Measurements from ENCODE around the gene ZNF292. TPM values are rescaled to one million over a fixed set of nuclear protein-coding genes. Genes with fewer than 3 reads are reported as not detected.

ZNF292 gene
- total and polyA plus RNA-seq, 7 experiments from 2014 or later: 27.4 to 87.5 (median 72.4) TPM

DNA sequence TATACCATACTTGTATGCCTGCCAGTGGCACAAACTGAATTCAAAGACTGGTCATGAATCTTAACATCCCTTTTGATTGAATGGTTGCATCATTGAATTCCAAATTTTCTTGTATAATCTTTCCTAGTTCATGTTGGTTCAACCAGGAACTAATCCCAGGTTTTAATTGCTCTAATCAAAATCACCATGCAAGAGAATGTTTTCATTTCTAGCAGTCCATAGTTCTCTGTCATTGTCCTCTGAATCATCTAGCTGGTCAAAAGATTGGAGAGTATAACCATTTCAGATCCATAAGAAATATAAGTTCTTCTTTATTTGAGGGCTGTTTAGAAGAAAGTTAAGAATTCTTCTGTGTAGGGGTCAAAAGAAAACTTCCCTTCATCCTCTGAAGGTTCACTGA is 57.2 kb downstream of the ZNF292 start:
- Mint-ChIP-seq H3K36me3 (peaks cover 0 to 15% (median 0%) of the 10 kb centered on the region in 5 donors), H3K4me1 (peaks cover 39 to 71% (median 64%) of the 10 kb centered on the region in 7 donors), H3K27me3 (no peaks in the 10 kb centered on the region), H3K4me3 (no peak overlapping the region), H3K9me3 (no peaks in the 10 kb centered on the region), H3K27ac (peak overlapping the region in 7 of 9 donors; percentile 0 to 75 (median 33))
- H3K36me3 ChIP-seq (ENCODE audit: control insufficient read depth in 2 of 3, insufficient read depth in 3 of 3, low read length in 3 of 3): peaks cover 0 to 11% (median 3%) of the 10 kb centered on the region in 3 experiments
- ATAC-seq: no peak
- CTCF ChIA-PET: no interaction called here
- intact Hi-C loops (cut with micrococcal nuclease): no loop called here
- POLR2A ChIA-PET: no interaction called here
- no peak overlapping the region for H3K27ac ChIP-seq (ENCODE audit: low read depth, low read length)
- H3K4me1 ChIP-seq (ENCODE audit: control insufficient read depth in 2 of 2, insufficient read depth in 2 of 2, low read length in 2 of 2): peaks cover 0 to 4% of the 10 kb centered on the region in 2 donors
- no peaks in the 10 kb centered on the region for H3K27me3 ChIP-seq (ENCODE audit: control insufficient read depth in 2 of 2, insufficient read depth in 2 of 2, low read length in 2 of 2)
- no peaks in the 10 kb centered on the region for H3K9me3 ChIP-seq (ENCODE audit: control insufficient read depth in 2 of 3, low read length in 3 of 3)
- no peak for DNase-seq
- no peak overlapping the region for H3K4me3 ChIP-seq (ENCODE audit: low read length)

- ChIA-PET CTCF (no interaction called here), POLR2A (no interaction called here)
- H3K27me3 Mint-ChIP-seq: no peaks in the 10 kb centered on the region
- no peaks in the 10 kb centered on the region for H3K9me3 Mint-ChIP-seq
- Histone ChIP-seq H3K27me3 (ENCODE audit: control insufficient read depth in 2 of 2, insufficient read depth in 2 of 2, low read length in 2 of 2) (no peaks in the 10 kb centered on the region), H3K9me3 (ENCODE audit: control insufficient read depth in 2 of 3, low read length in 3 of 3) (no peaks in the 10 kb centered on the region), H3K36me3 (ENCODE audit: control insufficient read depth in 2 of 3, insufficient read depth in 3 of 3, low read length in 3 of 3) (peaks cover 0 to 16% (median 3%) of the 10 kb centered on the region in 3 experiments), H3K4me1 (ENCODE audit: control insufficient read depth in 2 of 2, insufficient read depth in 2 of 2, low read length in 2 of 2) (peaks cover 0 to 4% of the 10 kb centered on the region in 2 donors), H3K27ac (ENCODE audit: low read depth, low read length) (no peak overlapping the region), H3K4me3 (ENCODE audit: low read length) (no peak overlapping the region)
- no peak for DNase-seq
- H3K36me3 Mint-ChIP-seq: peaks cover 0 to 20% (median 5%) of the 10 kb centered on the region in 5 donors
- no peak for ATAC-seq
- intact Hi-C loops (cut with micrococcal nuclease): no loop called here
- H3K4me3 Mint-ChIP-seq: no peak overlapping the region
- H3K27ac Mint-ChIP-seq: peak overlapping the region in 8 of 9 donors; percentile 2 to 80 (median 46)
- H3K4me1 Mint-ChIP-seq: peaks cover 34 to 63% (median 56%) of the 10 kb centered on the region in 7 donors
Measured at GRCh38 chr6:87213364-87213763, 58.0 kb downstream of the ZNF292 start.

- no peaks in the 10 kb centered on the region for H3K9me3 Mint-ChIP-seq
- ChIA-PET POLR2A (no interaction called here), CTCF (no interaction called here)
- intact Hi-C loops (cut with micrococcal nuclease): no loop called here
- DNase-seq: no peak
- H3K9me3 ChIP-seq (ENCODE audit: control insufficient read depth in 2 of 3, low read length in 3 of 3): no peaks in the 10 kb centered on the region
- H3K4me3 Mint-ChIP-seq: no peak overlapping the region
- H3K4me1 Mint-ChIP-seq: peaks cover 29 to 48% (median 45%) of the 10 kb centered on the region in 7 donors
- H3K27me3 Mint-ChIP-seq: no peaks in the 10 kb centered on the region
- no peaks in the 10 kb centered on the region for H3K27me3 ChIP-seq (ENCODE audit: control insufficient read depth in 2 of 2, insufficient read depth in 2 of 2, low read length in 2 of 2)
- no peak for ATAC-seq
- H3K36me3 Mint-ChIP-seq: peaks cover 0 to 24% (median 9%) of the 10 kb centered on the region in 5 donors
- H3K4me1 ChIP-seq (ENCODE audit: control insufficient read depth in 2 of 2, insufficient read depth in 2 of 2, low read length in 2 of 2): peaks cover 0 to 4% of the 10 kb centered on the region in 2 donors
- no peak overlapping the region for H3K4me3 ChIP-seq (ENCODE audit: low read length)
- peak overlapping the region in 3 of 9 donors; percentile 30 to 62 (median 31) for H3K27ac Mint-ChIP-seq
- H3K36me3 ChIP-seq (ENCODE audit: control insufficient read depth in 2 of 3, insufficient read depth in 3 of 3, low read length in 3 of 3): peaks cover 0 to 16% (median 3%) of the 10 kb centered on the region in 3 experiments
- H3K27ac ChIP-seq (ENCODE audit: low read depth, low read length): no peak overlapping the region
Measured at GRCh38 chr6:87214831-87215230, 59.5 kb downstream of the ZNF292 start.

GRCh38 chr6:87220997-87221396 is 65.6 kb downstream of the ZNF292 start:
- DNase-seq (no peak), ATAC-seq (no peak)
- Mint-ChIP-seq H3K27ac (peak overlapping the region in 3 of 9 donors; percentile 0 to 17 (median 16)), H3K4me1 (peaks cover 0 to 11% (median 5%) of the 10 kb centered on the region in 7 donors), H3K9me3 (peaks cover 0 to 2% (median 0%) of the 10 kb centered on the region in 11 donors), H3K36me3 (peaks cover 21 to 59% (median 32%) of the 10 kb centered on the region in 5 donors), H3K4me3 (no peak overlapping the region), H3K27me3 (no peaks in the 10 kb centered on the region)
- Histone ChIP-seq H3K4me1 (ENCODE audit: control insufficient read depth in 2 of 2, insufficient read depth in 2 of 2, low read length in 2 of 2) (no peaks in the 10 kb centered on the region), H3K36me3 (ENCODE audit: control insufficient read depth in 2 of 3, insufficient read depth in 3 of 3, low read length in 3 of 3) (peaks cover 0 to 50% (median 9%) of the 10 kb centered on the region in 3 experiments), H3K27me3 (ENCODE audit: control insufficient read depth in 2 of 2, insufficient read depth in 2 of 2, low read length in 2 of 2) (no peaks in the 10 kb centered on the region), H3K4me3 (ENCODE audit: low read length) (no peak overlapping the region), H3K9me3 (ENCODE audit: control insufficient read depth in 2 of 3, low read length in 3 of 3) (no peaks in the 10 kb centered on the region), H3K27ac (ENCODE audit: low read depth, low read length) (no peak overlapping the region)
- CTCF ChIA-PET: no interaction called here
- POLR2A ChIA-PET: no interaction called here
- intact Hi-C loops (cut with micrococcal nuclease): no loop called here

- Mint-ChIP-seq H3K4me3 (no peak overlapping the region), H3K36me3 (peaks cover 21 to 53% (median 35%) of the 10 kb centered on the region in 5 donors), H3K9me3 (peaks cover 0 to 2% (median 0%) of the 10 kb centered on the region in 11 donors), H3K27ac (no peak overlapping the region), H3K4me1 (peaks cover 0 to 12% (median 5%) of the 10 kb centered on the region in 7 donors), H3K27me3 (no peaks in the 10 kb centered on the region)
- no peak overlapping the region for H3K27ac ChIP-seq (ENCODE audit: low read depth, low read length)
- H3K27me3 ChIP-seq (ENCODE audit: control insufficient read depth in 2 of 2, insufficient read depth in 2 of 2, low read length in 2 of 2): no peaks in the 10 kb centered on the region
- no peak overlapping the region for H3K4me3 ChIP-seq (ENCODE audit: low read length)
- DNase-seq (no peak), ATAC-seq (no peak)
- no peaks in the 10 kb centered on the region for H3K4me1 ChIP-seq (ENCODE audit: control insufficient read depth in 2 of 2, insufficient read depth in 2 of 2, low read length in 2 of 2)
- intact Hi-C loops (cut with micrococcal nuclease): no loop called here
- peaks cover 0 to 40% (median 5%) of the 10 kb centered on the region in 3 experiments for H3K36me3 ChIP-seq (ENCODE audit: control insufficient read depth in 2 of 3, insufficient read depth in 3 of 3, low read length in 3 of 3)
- ChIA-PET POLR2A (no interaction called here), CTCF (interaction anchor here (1.1 kb wide), 1 partner anchor 84 kb away, joined by 4 read pairs; no protein-coding TSS in a partner anchor)
- H3K9me3 ChIP-seq (ENCODE audit: control insufficient read depth in 2 of 3, low read length in 3 of 3): no peaks in the 10 kb centered on the region
Measured at GRCh38 chr6:87222676-87223075, 67.3 kb downstream of the ZNF292 start.

GRCh38 chr6:87224971-87225370 is 69.6 kb downstream of the ZNF292 start:
- Histone ChIP-seq H3K27me3 (ENCODE audit: control insufficient read depth in 2 of 2, insufficient read depth in 2 of 2, low read length in 2 of 2) (no peaks in the 10 kb centered on the region), H3K27ac (ENCODE audit: low read depth, low read length) (no peak overlapping the region), H3K36me3 (ENCODE audit: control insufficient read depth in 2 of 3, insufficient read depth in 3 of 3, low read length in 3 of 3) (peaks cover 0 to 47% (median 5%) of the 10 kb centered on the region in 3 experiments), H3K9me3 (ENCODE audit: control insufficient read depth in 2 of 3, low read length in 3 of 3) (no peaks in the 10 kb centered on the region), H3K4me1 (ENCODE audit: control insufficient read depth in 2 of 2, insufficient read depth in 2 of 2, low read length in 2 of 2) (no peaks in the 10 kb centered on the region), H3K4me3 (ENCODE audit: low read length) (no peak overlapping the region)
- DNase-seq (no peak), ATAC-seq (no peak)
- ChIA-PET CTCF (no interaction called here), POLR2A (no interaction called here)
- H3K27ac Mint-ChIP-seq: peak overlapping the region in 3 of 9 donors; percentile 9 to 36 (median 9)
- intact Hi-C loops (cut with micrococcal nuclease): no loop called here
- no peak overlapping the region for H3K4me3 Mint-ChIP-seq
- peaks cover 4 to 16% (median 7%) of the 10 kb centered on the region in 7 donors for H3K4me1 Mint-ChIP-seq
- H3K27me3 Mint-ChIP-seq: no peaks in the 10 kb centered on the region
- H3K9me3 Mint-ChIP-seq: peaks cover 0 to 2% (median 0%) of the 10 kb centered on the region in 11 donors
- peaks cover 21 to 54% (median 43%) of the 10 kb centered on the region in 5 donors for H3K36me3 Mint-ChIP-seq

- intact Hi-C loops (cut with micrococcal nuclease): no loop called here
- H3K36me3 ChIP-seq (ENCODE audit: control insufficient read depth in 2 of 3, insufficient read depth in 3 of 3, low read length in 3 of 3): peaks cover 0 to 48% (median 5%) of the 10 kb centered on the region in 3 experiments
- Mint-ChIP-seq H3K4me1 (peaks cover 4 to 16% (median 7%) of the 10 kb centered on the region in 7 donors), H3K36me3 (peaks cover 21 to 52% (median 43%) of the 10 kb centered on the region in 5 donors), H3K27me3 (no peaks in the 10 kb centered on the region), H3K27ac (peak overlapping the region in 2 of 9 donors; percentile 8 to 9), H3K4me3 (no peak overlapping the region), H3K9me3 (peaks cover 0 to 2% (median 0%) of the 10 kb centered on the region in 11 donors)
- POLR2A ChIA-PET: no interaction called here
- H3K27me3 ChIP-seq (ENCODE audit: control insufficient read depth in 2 of 2, insufficient read depth in 2 of 2, low read length in 2 of 2): no peaks in the 10 kb centered on the region
- H3K4me3 ChIP-seq (ENCODE audit: low read length): no peak overlapping the region
- DNase-seq: no peak
- no peaks in the 10 kb centered on the region for H3K4me1 ChIP-seq (ENCODE audit: control insufficient read depth in 2 of 2, insufficient read depth in 2 of 2, low read length in 2 of 2)
- CTCF ChIA-PET: no interaction called here
- H3K9me3 ChIP-seq (ENCODE audit: control insufficient read depth in 2 of 3, low read length in 3 of 3): no peaks in the 10 kb centered on the region
- H3K27ac ChIP-seq (ENCODE audit: low read depth, low read length): no peak overlapping the region
- ATAC-seq: no peak
Measured at GRCh38 chr6:87225511-87225910, 70.1 kb downstream of the ZNF292 start.

Measured in naive thymus-derived CD4-positive, alpha-beta T cell (primary cell).